Hematopoietic multipotent progenitor cell treated with erythropoietin and hydrocortisone succinate and interleukin-3 and kit ligand, for 4 days (in vitro differentiated cells): ENCODE measurements around the gene CEACAM21.
A peak's percentile ranks its signal among the peaks of the same experiment; 100 is the strongest.

Experiments
- DNase-seq: peaks from one replicate; pipeline ENCODE4 v3.0.0-alpha.2; 2015

The CEACAM21 gene

GRCh38 chr19:41587101-41587837 is 11.3 kb downstream of the CEACAM21 start:
- no peak for DNase-seq

GRCh38 chr19:41587838-41588210 is 11.9 kb downstream of the CEACAM21 start:
- no peak for DNase-seq

GRCh38 chr19:41588497-41589209 is 12.7 kb downstream of the CEACAM21 start:
- DNase-seq = peak; percentile 58

GRCh38 chr19:41589371-41589770 is 13.4 kb downstream of the CEACAM21 start:
- DNase-seq = no peak

- no peak for DNase-seq
Observed at GRCh38 chr19:41590936-41591335, 15.0 kb downstream of the CEACAM21 start.

- DNase-seq = no peak
Observed at GRCh38 chr19:41591951-41592562, 16.1 kb downstream of the CEACAM21 start.

- peak; percentile 90 for DNase-seq
Observed at GRCh38 chr19:41595258-41595889, 19.4 kb downstream of the CEACAM21 start.

GRCh38 chr19:41595890-41596280 is 19.9 kb downstream of the CEACAM21 start:
- DNase-seq = no peak

GRCh38 chr19:41597600-41598041 is 21.7 kb downstream of the CEACAM21 start:
- DNase-seq = peak; percentile 84

- DNase-seq = no peak
Observed at GRCh38 chr19:41599175-41599966, 23.4 kb downstream of the CEACAM21 start.

- no peak for DNase-seq
Observed at GRCh38 chr19:41601771-41602170, 25.8 kb downstream of the CEACAM21 start.

GRCh38 chr19:41604831-41605230 is 28.9 kb downstream of the CEACAM21 start:
- DNase-seq = no peak

GRCh38 chr19:41606215-41606837 is 30.4 kb downstream of the CEACAM21 start:
- no peak for DNase-seq

GRCh38 chr19:41607668-41608067 is 31.7 kb downstream of the CEACAM21 start:
- DNase-seq = no peak

GRCh38 chr19:41610789-41611188 is 34.8 kb downstream of the CEACAM21 start:
- no peak for DNase-seq

GRCh38 chr19:41612483-41612882 is 36.5 kb downstream of the CEACAM21 start:
- DNase-seq = peak; percentile 37

GRCh38 chr19:41615207-41615606 is 39.2 kb downstream of the CEACAM21 start:
- DNase-seq = no peak

- peak; percentile 57 for DNase-seq
Observed at GRCh38 chr19:41616792-41617621, 41.0 kb downstream of the CEACAM21 start.

GRCh38 chr19:41617941-41618730 is 42.2 kb downstream of the CEACAM21 start:
- no peak for DNase-seq

- DNase-seq = peak; percentile 42
Observed at GRCh38 chr19:41619018-41619556, 43.1 kb downstream of the CEACAM21 start.
